ENCODE results near the gene TBX4.

DNA sequence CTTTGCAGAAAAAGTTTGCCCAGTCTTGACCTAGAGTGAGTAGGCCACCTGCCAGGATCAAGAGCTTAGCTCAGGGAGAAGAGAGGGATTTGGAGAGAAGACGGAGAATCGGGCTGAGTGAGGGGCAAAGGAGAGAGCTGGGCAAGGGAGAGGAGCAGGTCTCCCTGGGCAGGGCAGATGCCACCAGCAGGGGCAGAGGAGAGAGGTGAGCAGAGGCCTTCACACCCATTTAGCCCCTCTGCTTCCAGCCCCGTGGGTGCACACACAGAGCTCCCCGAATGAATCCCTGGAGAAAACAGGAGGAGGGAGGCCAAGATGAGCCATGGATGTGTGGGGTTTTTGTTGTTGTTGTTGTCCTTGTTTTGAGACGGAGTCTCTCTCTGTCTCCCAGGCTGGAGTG is 29.2 kb downstream of the TBX4 start:
- TF ChIP-seq POLR2A (IDR thresholded peaks at IDR 0.05), result no peak
- TF ChIP-seq, protein P1, sequence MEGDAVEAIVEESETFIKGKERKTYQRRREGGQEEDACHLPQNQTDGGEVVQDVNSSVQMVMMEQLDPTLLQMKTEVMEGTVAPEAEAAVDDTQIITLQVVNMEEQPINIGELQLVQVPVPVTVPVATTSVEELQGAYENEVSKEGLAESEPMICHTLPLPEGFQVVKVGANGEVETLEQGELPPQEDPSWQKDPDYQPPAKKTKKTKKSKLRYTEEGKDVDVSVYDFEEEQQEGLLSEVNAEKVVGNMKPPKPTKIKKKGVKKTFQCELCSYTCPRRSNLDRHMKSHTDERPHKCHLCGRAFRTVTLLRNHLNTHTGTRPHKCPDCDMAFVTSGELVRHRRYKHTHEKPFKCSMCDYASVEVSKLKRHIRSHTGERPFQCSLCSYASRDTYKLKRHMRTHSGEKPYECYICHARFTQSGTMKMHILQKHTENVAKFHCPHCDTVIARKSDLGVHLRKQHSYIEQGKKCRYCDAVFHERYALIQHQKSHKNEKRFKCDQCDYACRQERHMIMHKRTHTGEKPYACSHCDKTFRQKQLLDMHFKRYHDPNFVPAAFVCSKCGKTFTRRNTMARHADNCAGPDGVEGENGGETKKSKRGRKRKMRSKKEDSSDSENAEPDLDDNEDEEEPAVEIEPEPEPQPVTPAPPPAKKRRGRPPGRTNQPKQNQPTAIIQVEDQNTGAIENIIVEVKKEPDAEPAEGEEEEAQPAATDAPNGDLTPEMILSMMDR (IDR thresholded peaks at IDR 0.05), result no peak

All from thyroid gland (tissue), 4 donors.